ENCODE data around the gene PRRX2.

GRCh38 chr9:129732946-129733631 is 67.6 kb downstream of the PRRX2 start:
- TF ChIP-seq, protein P1, sequence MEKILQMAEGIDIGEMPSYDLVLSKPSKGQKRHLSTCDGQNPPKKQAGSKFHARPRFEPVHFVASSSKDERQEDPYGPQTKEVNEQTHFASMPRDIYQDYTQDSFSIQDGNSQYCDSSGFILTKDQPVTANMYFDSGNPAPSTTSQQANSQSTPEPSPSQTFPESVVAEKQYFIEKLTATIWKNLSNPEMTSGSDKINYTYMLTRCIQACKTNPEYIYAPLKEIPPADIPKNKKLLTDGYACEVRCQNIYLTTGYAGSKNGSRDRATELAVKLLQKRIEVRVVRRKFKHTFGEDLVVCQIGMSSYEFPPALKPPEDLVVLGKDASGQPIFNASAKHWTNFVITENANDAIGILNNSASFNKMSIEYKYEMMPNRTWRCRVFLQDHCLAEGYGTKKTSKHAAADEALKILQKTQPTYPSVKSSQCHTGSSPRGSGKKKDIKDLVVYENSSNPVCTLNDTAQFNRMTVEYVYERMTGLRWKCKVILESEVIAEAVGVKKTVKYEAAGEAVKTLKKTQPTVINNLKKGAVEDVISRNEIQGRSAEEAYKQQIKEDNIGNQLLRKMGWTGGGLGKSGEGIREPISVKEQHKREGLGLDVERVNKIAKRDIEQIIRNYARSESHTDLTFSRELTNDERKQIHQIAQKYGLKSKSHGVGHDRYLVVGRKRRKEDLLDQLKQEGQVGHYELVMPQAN (IDR thresholded peaks at IDR 0.05; ENCODE audit: borderline replicate concordance) = no peak
- TF ChIP-seq ARID2 (IDR thresholded peaks at IDR 0.05) = no peak
- no peak for TF ChIP-seq TRIM28 (IDR thresholded peaks at IDR 0.05)

Data from K562 (cell line).